GM20431 (cell line): Measurements from ENCODE around the gene SNRNP200.

Source experiments
- in situ Hi-C: fragments of 300-500 bp; cut with MseI, MboI; formaldehyde crosslinking; loops from one replicate; pipeline ENCODE4 v1.15.0; 2020; ENCODE audit warnings: low sequenced_read_pairs; ENCODE audit not compliant: unreplicated experiment

The SNRNP200 gene

DNA sequence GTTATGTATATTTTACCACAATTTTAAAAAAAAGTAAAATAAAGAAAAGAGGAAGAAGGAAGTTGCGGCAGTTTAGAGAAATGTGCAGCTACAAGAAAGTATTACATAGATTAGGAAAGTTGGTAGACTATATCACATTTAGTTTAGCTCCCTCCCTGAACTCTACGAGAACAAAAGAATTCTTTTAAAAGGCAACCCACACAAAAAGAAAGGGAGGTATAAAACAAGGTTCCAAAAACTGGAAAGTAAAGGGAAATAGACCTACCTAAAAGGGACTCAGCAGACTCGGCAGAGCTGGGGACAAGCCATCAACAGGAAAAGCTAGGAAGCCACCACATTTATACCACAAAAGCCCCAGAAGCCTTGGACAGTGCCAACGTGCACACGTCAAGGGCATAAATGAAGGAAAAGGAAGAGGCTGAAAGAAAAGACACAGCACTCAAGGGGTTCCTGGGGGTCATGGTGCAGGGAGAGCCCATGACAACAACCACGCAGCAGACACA is 48.7 kb downstream of the SNRNP200 start:
- in situ Hi-C loops: loop anchor here (25.0 kb wide), 1 partner anchor 244 kb away; no protein-coding TSS in a partner anchor

DNA sequence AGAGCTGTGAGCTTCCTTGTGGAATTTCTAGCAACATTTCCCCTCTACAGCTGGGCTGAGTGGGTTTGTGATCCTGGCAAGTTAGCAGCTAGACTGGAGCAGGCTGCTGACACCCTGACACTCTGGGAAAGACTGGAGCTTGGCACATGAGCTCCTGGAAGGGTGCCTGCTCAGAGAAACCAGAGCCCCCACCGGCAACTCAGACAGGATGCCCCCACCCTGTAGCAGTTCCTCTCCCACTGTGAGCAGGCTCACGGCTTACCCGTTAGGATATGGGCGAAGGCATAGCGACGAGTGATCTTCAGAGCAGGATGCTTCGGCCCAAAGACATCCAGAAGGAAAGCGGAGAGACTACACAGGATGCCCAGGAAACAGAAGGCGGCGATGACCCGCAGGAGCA is 50.8 kb downstream of the SNRNP200 start:
- in situ Hi-C loops: loop anchor here (25.0 kb wide), 1 partner anchor 242 kb away; no protein-coding TSS in a partner anchor

- in situ Hi-C loops: loop anchor here (25.0 kb wide), 1 partner anchor 241 kb away; no protein-coding TSS in a partner anchor
Measured at GRCh38 chr2:96253006-96253405, 52.3 kb downstream of the SNRNP200 start.

GRCh38 chr2:96252526-96252925 is 52.8 kb downstream of the SNRNP200 start:
- in situ Hi-C loops: loop anchor here (25.0 kb wide), 1 partner anchor 240 kb away; no protein-coding TSS in a partner anchor

DNA sequence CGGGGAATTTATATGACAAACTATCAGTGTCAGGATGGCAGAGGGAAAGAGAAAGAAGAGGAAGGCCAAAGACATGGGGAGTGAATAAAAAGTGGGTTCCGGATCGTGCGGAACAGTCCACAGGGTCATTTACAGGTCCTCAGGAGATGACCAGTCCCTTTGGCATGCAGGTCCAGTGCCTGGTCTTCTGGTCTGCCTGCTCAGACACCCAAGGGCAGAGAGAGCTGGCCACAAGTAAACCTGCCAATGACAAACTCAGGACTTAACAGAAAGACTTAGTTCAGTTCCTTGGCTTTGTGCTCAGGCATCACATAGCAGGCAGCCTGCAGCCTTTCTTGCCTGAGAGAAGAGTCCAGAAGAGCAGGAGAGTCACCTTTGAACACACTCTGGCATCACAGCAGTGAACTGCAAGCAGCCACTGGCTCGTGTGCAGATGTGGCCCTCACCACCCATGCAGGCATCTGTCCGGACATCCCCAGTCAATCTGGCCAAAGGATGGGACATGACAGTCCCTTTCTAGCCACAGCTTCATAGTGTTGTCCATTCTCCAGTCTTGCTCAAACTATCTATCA is 53.5 kb downstream of the SNRNP200 start:
- in situ Hi-C loops: loop anchor here (25.0 kb wide), 1 partner anchor 240 kb away; no protein-coding TSS in a partner anchor

- in situ Hi-C loops: loop anchor here (25.0 kb wide), 1 partner anchor 238 kb away; no protein-coding TSS in a partner anchor
Measured at GRCh38 chr2:96250188-96250587, 55.2 kb downstream of the SNRNP200 start.

DNA sequence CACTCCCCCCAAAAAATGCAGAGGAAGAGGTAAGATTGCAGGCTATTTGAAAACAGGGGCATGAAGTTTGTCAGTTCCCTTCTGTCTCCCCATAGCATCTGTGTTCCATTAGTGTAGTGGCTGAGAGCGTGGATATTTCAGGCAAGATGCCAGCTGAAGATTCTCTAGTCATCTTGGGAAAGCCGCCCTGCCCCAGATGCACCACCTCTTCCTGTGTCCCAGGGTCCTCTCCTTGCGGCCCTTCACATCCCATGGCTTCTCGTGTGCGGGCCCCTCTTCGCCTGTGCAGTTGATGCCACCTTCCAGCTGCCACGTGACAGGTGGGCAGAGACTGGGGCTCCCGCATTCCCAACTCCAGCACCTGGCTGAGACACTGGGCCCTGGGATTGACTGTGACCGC is 55.7 kb downstream of the SNRNP200 start:
- in situ Hi-C loops: loop anchor here (25.0 kb wide), 1 partner anchor 237 kb away; no protein-coding TSS in a partner anchor

- in situ Hi-C loops: no loop called here
Measured at GRCh38 chr2:96248624-96249023, 56.7 kb downstream of the SNRNP200 start.

DNA sequence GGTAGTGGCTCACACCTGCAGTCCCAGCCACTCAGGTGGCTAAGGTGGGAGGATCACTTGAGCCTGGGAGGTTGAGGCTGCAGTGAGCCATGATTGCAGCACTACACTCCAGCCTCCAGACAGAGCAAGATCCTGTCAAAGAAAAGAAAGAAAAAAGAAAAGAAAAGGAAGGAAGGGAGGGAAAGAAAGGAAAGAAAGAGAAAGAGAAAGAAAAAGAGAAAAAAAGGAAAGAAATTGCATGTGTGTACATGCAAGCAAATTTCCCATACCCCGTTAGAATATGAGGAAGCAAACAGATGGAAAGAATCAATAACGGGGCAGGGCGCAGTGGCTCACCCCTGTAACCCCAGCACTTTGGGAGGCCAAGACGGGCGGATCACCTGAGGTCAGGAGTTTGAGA is 57.5 kb downstream of the SNRNP200 start:
- in situ Hi-C loops: no loop called here

DNA sequence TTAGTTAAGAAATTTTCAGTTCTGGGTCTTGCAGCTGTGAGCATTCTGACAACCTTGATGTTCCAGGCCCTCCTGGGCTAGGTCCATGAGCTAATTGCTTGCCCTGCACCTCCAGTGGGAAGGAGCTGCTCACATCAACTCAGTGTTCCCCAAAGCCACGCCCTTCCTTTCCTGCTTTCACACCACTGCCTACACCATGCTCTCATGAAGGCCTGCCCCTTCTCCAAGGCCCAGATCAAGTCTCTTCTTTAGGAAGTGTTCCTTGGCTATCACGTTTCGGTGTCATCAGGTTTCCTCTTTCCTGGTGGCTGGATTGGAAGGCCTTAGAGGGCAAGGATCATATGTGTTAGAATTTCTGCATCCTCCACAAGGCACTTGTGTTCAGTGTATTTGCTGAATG is 58.3 kb downstream of the SNRNP200 start:
- in situ Hi-C loops: no loop called here

- in situ Hi-C loops: no loop called here
Measured at GRCh38 chr2:96245609-96246390, 59.5 kb downstream of the SNRNP200 start.

GRCh38 chr2:96243843-96244242 is 61.5 kb downstream of the SNRNP200 start:
- in situ Hi-C loops: no loop called here

DNA sequence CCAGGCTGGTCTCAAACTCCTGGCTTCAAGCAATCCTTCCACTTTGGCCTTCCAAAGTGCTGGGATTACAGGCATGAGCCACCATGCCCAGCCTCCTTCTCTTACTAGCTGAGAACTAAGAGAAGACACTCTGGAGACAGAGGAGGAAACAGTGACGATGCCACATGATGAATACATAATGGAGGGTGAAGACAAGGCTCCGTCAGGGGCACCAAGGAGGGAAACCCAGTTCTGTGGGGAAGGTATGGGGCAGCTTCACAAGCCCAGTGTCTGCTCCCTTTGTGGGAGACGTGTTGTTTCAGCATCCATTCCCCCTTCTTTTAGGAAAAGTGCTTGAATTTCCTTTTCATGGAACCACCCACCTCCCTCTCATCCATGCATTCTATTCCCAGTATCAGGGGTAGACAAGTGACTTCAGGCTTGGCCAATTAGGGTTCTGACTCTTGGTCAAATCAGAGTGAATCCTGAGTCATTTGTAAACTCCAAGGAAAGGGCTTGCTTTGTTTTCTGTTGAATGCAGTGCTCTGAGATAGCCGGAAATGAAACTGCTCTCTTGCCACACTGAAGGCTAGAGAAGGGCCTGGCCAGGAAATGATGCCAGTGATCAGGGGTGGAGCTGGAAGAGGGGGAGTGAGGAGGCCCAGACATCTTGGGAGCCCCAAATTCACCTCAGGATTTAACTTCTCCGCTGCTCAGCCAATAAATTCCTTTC is 63.3 kb downstream of the SNRNP200 start:
- in situ Hi-C loops: no loop called here

GRCh38 chr2:96241227-96241626 is 64.1 kb downstream of the SNRNP200 start:
- in situ Hi-C loops: no loop called here

DNA sequence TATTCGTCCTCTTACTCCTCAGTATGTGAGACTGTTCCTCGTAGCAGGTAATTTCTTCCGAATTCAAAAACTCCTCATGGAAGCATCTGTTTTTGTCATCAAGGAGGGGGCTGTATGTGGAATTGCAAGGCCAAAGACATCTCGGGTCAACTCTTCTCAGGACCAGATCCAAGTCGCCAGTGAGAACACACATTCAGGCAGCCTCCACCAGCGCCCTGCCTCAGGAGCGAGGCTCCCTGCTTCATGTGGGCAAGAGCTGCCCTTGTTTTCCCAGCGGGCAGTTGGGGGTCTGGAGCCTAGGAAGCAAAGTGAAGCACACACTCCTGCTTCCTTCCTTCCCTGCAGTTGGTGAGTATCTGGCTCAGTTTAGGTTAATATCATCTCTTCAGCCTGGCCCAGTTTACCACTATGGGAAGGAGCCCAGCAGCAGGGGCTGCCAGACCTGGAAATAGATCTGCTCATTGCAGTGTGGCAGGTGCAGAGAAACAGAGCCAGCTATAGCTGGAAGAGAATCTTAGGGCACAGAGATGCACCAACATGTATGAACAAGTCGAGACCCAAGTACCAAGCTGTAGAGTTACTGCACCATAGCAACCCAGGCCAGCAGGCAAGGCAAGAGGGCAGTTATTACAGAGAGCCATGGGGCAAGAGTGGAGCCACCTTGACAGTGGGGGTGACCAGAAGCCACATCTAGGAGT is 64.9 kb downstream of the SNRNP200 start:
- in situ Hi-C loops: no loop called here

- in situ Hi-C loops: no loop called here
Measured at GRCh38 chr2:96239745-96240264, 65.5 kb downstream of the SNRNP200 start.

GRCh38 chr2:96239091-96239490 is 66.3 kb downstream of the SNRNP200 start:
- in situ Hi-C loops: no loop called here

- in situ Hi-C loops: no loop called here
Measured at GRCh38 chr2:96238266-96238665, 67.1 kb downstream of the SNRNP200 start.

- in situ Hi-C loops: no loop called here
Measured at GRCh38 chr2:96236882-96237281, 68.5 kb downstream of the SNRNP200 start.

DNA sequence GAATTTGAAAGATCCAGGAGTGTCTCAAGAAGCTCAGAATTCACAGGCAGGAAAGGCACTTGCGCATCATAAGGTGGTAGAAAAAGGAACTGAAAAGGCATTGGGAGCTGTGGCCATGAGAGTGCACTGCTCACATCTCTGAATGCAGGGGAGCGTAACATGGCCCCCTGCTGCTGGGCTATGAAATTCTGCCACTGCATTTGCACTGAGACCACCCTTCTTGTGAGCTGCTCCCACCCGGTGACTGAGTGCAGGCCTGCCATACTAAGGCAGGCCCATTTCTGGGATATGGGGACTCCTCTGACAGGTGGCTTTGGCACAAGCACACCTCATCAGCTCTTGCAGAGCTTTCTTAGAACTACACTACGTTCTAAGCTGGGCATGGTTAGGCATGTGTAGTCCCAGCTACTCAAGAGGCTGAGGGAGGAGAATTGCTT is 71.4 kb downstream of the SNRNP200 start:
- in situ Hi-C loops: no loop called here
